Measurements from ENCODE around the gene RXRA. TPM values are rescaled to one million over a fixed set of nuclear protein-coding genes. Genes with fewer than 3 reads are reported as not detected.

Gene RXRA
- total RNA-seq, 1 experiment from 2014 or later: 31.6 TPM

DNA sequence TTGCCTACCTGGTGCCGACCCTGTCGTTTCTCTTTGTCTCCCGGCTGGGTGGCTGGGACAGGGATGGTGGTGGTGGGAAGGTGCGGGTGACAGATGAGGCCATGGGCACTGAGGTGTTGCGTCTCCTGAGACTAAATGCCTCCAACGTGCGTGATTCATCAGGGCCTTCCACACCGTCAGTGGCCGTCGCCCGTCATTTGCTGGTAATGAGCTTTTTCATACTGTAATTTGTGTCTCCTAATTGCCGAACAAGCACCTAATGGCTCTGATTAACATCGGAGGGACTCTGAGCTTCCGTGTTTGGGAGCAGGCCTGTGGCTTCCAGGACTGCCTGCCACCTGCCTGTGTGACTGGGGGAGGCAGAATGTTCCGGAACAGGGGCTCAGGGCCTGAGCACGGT, 35.2 kb downstream of the RXRA start:
- TF ChIP-seq SIN3A (IDR thresholded peaks at IDR 0.05; ENCODE audit: borderline replicate concordance, insufficient read depth, low read depth, low read length) (no peak), TCF7L2 (IDR thresholded peaks at IDR 0.05; ENCODE audit: low read depth, low read length) (no peak), POLR2AphosphoS5 (IDR thresholded peaks at IDR 0.05; ENCODE audit: low read depth, low read length) (no peak)
- TF ChIP-seq, protein P1, sequence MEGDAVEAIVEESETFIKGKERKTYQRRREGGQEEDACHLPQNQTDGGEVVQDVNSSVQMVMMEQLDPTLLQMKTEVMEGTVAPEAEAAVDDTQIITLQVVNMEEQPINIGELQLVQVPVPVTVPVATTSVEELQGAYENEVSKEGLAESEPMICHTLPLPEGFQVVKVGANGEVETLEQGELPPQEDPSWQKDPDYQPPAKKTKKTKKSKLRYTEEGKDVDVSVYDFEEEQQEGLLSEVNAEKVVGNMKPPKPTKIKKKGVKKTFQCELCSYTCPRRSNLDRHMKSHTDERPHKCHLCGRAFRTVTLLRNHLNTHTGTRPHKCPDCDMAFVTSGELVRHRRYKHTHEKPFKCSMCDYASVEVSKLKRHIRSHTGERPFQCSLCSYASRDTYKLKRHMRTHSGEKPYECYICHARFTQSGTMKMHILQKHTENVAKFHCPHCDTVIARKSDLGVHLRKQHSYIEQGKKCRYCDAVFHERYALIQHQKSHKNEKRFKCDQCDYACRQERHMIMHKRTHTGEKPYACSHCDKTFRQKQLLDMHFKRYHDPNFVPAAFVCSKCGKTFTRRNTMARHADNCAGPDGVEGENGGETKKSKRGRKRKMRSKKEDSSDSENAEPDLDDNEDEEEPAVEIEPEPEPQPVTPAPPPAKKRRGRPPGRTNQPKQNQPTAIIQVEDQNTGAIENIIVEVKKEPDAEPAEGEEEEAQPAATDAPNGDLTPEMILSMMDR (IDR thresholded peaks at IDR 0.05): no peak
- TF ChIP-seq, protein P2, sequence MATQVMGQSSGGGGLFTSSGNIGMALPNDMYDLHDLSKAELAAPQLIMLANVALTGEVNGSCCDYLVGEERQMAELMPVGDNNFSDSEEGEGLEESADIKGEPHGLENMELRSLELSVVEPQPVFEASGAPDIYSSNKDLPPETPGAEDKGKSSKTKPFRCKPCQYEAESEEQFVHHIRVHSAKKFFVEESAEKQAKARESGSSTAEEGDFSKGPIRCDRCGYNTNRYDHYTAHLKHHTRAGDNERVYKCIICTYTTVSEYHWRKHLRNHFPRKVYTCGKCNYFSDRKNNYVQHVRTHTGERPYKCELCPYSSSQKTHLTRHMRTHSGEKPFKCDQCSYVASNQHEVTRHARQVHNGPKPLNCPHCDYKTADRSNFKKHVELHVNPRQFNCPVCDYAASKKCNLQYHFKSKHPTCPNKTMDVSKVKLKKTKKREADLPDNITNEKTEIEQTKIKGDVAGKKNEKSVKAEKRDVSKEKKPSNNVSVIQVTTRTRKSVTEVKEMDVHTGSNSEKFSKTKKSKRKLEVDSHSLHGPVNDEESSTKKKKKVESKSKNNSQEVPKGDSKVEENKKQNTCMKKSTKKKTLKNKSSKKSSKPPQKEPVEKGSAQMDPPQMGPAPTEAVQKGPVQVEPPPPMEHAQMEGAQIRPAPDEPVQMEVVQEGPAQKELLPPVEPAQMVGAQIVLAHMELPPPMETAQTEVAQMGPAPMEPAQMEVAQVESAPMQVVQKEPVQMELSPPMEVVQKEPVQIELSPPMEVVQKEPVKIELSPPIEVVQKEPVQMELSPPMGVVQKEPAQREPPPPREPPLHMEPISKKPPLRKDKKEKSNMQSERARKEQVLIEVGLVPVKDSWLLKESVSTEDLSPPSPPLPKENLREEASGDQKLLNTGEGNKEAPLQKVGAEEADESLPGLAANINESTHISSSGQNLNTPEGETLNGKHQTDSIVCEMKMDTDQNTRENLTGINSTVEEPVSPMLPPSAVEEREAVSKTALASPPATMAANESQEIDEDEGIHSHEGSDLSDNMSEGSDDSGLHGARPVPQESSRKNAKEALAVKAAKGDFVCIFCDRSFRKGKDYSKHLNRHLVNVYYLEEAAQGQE (IDR thresholded peaks at IDR 0.05; ENCODE audit: insufficient read depth in 1 of 2, low read depth in 2 of 2, low read length in 1 of 2): no peak
- in situ Hi-C loops (cut with HindIII; ENCODE audit: low pct_unique_long_range_greater_than_20kb, low sequenced_read_pairs): no loop called here
- Histone ChIP-seq H3K36me3 (ENCODE audit: control insufficient read depth, insufficient read depth, low read length) (no peaks in the 10 kb centered on the region), H3K4me3 (ENCODE audit: low read depth in 2 of 2, low read length in 2 of 2) (no peak overlapping the region), H3K27me3 (ENCODE audit: control insufficient read depth, insufficient read depth, low read length) (no peaks in the 10 kb centered on the region), H3K27ac (ENCODE audit: low read length) (no peak overlapping the region), H3K9me3 (ENCODE audit: control insufficient read depth, insufficient read depth, low read depth, low read length) (no peaks in the 10 kb centered on the region), H3K4me1 (ENCODE audit: control insufficient read depth, insufficient read depth, low read length) (peaks cover 24% of the 10 kb centered on the region)
- intact Hi-C loops (cut with micrococcal nuclease; ENCODE audit: unreplicated experiment): no loop called here
- POLR2A ChIA-PET: no interaction called here
- no TSS peak for BruUV-seq (replicated peaks)
- DNase-seq (ENCODE audit: low read depth, low spot score) (no peak), ATAC-seq (no peak)
- CTCF ChIA-PET: no interaction called here

DNA sequence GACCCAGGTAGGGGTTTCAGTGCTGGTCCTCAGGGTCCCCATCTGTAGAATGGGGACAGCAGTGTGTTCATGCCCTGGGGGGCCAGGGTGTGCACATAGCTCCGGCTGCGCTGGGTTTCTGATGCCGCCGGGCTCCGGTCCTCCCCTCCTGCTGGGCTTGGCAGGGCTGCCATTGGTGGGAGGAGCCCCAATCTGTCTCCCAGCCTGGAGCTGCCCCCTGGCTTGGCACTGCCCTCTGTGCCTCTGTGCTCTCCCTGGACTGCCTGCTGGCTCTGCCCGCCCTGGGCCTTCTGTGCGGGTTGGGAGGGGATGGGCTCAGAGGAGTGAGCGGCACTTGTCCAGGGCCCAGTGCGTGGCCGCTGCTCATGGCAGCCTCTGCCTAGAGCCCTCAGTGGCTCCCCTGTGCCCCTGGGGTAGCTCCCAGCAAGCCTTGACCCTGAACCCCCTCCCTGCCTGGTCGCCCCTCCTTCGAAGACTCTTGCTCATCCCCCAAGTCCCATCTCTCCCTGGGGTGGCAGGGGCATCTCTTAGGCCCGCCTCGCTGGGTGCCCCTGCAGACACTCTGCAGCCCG, 35.7 kb downstream of the RXRA start:
- no peaks in the 10 kb centered on the region for H3K9me3 ChIP-seq (ENCODE audit: control insufficient read depth, insufficient read depth, low read depth, low read length)
- intact Hi-C loops (cut with micrococcal nuclease; ENCODE audit: unreplicated experiment) (no loop called here), in situ Hi-C loops (cut with HindIII; ENCODE audit: low pct_unique_long_range_greater_than_20kb, low sequenced_read_pairs) (no loop called here)
- no peaks in the 10 kb centered on the region for H3K27me3 ChIP-seq (ENCODE audit: control insufficient read depth, insufficient read depth, low read length)
- ATAC-seq (no peak), DNase-seq (ENCODE audit: low read depth, low spot score) (no peak)
- TF ChIP-seq SIN3A (IDR thresholded peaks at IDR 0.05; ENCODE audit: borderline replicate concordance, insufficient read depth, low read depth, low read length) (no peak), POLR2AphosphoS5 (IDR thresholded peaks at IDR 0.05; ENCODE audit: low read depth, low read length) (no peak), TCF7L2 (IDR thresholded peaks at IDR 0.05; ENCODE audit: low read depth, low read length) (no peak)
- TF ChIP-seq, protein P1 (IDR thresholded peaks at IDR 0.05): no peak
- TF ChIP-seq, protein P2 (IDR thresholded peaks at IDR 0.05; ENCODE audit: insufficient read depth in 1 of 2, low read depth in 2 of 2, low read length in 1 of 2): no peak
- no peaks in the 10 kb centered on the region for H3K36me3 ChIP-seq (ENCODE audit: control insufficient read depth, insufficient read depth, low read length)
- ChIA-PET CTCF (no interaction called here), POLR2A (no interaction called here)
- no peak overlapping the region for H3K27ac ChIP-seq (ENCODE audit: low read length)
- H3K4me1 ChIP-seq (ENCODE audit: control insufficient read depth, insufficient read depth, low read length): peaks cover 28% of the 10 kb centered on the region
- no peak overlapping the region for H3K4me3 ChIP-seq (ENCODE audit: low read depth in 2 of 2, low read length in 2 of 2)
- no TSS peak for BruUV-seq (replicated peaks)

Data from Panc1 (cell line).